ENCODE measurements around the gene LRRC42. TPM values are rescaled to one million over a fixed set of nuclear protein-coding genes. Genes with fewer than 3 reads are reported as not detected.
"Not testable (repeated sequence)": the region's sequence is repeated elsewhere in the genome, so short reads cannot be mapped to it uniquely, and the experiment has no call there.

LRRC42 gene
- total RNA-seq, 1 donor from 2014 or later, result 32.0 TPM

DNA sequence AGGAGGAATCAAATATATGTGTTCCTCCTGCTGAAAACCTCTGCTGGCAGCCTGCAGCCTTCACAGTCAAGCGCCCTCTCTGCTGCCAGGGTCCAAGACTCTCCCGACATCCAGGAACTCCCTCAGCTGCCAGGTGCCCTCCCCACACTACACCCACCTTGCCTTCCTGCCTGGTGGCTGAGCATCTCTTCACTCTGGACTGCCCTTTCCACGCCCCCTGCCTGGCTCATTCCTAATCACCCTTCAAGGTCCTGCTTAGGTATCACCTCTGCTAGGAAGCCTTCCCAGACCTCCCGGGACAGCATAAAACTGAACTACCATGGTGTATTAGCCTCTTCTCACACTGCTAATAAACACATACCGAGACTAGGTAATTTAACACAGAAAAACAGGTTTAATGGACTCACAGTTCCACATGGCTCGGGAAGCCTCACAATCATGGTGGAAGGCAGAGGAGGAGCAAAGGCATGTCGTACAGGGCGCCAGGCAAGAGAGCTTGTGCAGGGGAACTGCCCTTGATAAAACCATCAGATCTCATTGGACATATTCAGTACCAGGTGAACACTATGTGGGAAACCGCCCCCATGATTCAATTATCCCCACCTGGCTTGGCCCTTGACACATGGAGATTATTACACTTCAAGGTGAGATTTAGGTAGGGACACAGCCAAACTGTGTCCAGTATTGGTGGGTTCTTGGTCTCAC, 56.5 kb downstream of the LRRC42 start:
- no peak for DNase-seq (ENCODE audit: extremely low read depth, low read depth, low spot score)

GRCh38 chr1:54003249-54003646, 57.1 kb downstream of the LRRC42 start:
- DNase-seq (ENCODE audit: extremely low read depth, low read depth, low spot score), result no peak

- not testable (repeated sequence) for DNase-seq (ENCODE audit: extremely low read depth, low read depth, low spot score)
Observed at GRCh38 chr1:54003750-54004480, 57.8 kb downstream of the LRRC42 start.

DNA sequence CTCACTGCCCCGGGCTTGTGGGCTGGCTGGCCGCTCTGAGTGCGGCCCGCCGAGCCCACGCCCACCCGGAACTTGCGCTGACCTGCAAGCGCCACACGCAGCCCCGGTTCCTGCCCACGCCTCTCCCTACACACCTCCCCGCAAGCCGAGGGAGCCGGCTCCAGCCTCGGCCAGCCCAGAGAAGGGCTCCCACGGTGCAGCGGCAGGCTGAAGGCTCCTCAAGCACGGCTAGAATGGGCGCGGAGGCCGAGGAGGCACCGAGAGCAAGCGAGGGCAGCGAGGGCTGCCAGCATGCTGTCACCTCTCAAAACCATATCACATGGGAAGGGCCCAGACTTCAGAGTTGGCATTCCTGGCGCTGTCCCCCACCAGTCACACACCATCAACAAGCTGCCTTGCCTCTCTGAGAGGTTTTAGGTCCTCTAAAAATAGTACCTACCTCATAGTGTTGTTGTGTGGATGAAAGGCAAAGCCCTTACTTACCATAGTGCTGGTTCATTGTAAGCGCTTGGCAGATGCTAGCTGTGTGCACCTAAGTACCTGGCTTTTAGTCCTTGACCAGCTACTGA, 58.4 kb downstream of the LRRC42 start:
- DNase-seq (ENCODE audit: extremely low read depth, low read depth, low spot score), result no peak

- DNase-seq (ENCODE audit: extremely low read depth, low read depth, low spot score), result no peak
Observed at GRCh38 chr1:54006508-54006907, 60.4 kb downstream of the LRRC42 start.

GRCh38 chr1:54007613-54008012, 61.5 kb downstream of the LRRC42 start:
- no peak for DNase-seq (ENCODE audit: extremely low read depth, low read depth, low spot score)

- no peak for DNase-seq (ENCODE audit: extremely low read depth, low read depth, low spot score)
Observed at GRCh38 chr1:54008876-54009275, 62.7 kb downstream of the LRRC42 start.

DNA sequence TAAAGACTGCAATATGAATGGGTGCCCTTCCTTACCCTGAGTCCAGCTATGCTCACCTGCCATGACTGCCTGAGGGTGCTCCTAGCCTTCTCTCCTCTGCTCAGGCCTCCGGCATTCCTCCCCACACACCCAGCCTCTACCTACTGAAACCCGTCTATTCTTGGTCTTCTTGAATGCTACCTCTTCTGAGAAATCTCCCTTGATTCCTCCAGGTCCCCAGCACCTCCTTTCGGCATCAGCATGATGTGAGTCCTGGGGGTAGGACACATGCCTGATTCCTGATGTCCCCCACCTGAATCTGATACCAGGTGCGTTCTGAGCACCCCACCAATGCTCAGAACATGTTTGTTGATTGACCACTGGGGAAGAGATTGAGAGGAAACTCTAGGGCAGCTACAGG, 63.3 kb downstream of the LRRC42 start:
- no peak for DNase-seq (ENCODE audit: extremely low read depth, low read depth, low spot score)

- no peak for DNase-seq (ENCODE audit: extremely low read depth, low read depth, low spot score)
Observed at GRCh38 chr1:54010415-54011117, 64.4 kb downstream of the LRRC42 start.

DNA sequence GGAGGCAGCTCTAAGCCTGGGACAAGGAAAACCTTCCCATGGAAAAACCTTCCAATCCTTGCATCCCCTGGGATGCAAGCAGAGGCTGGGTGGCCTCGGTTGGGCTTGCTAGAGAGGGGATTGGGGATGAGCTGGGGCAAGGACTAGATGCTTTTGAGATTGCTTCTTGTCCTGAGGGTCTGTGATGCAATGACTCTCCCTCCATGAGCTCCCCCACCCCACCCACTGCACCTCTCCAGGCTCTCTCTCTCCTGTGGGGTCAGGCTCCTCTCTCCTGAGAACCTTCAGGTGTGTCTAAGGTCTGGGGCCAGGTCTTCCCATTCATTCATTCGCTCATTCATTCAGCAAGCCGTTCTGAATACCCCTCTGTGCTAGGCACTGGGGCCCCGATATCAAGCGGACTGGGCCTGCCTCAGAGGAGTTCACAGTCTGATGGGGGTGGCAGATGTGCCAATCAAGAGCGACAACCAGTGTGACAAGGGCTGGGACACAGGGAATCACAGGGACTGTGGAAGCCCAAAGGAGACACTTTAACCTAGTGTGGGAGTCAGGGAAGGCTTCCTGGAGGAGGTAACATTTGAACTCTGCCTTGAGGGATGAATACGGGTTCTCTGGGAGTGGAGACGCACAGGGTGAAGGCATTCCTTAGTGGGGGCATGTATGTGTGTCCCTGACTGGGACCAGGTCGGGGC, 65.3 kb downstream of the LRRC42 start:
- no peak for DNase-seq (ENCODE audit: extremely low read depth, low read depth, low spot score)

GRCh38 chr1:54012008-54012325, 65.8 kb downstream of the LRRC42 start:
- no peak for DNase-seq (ENCODE audit: extremely low read depth, low read depth, low spot score)

GRCh38 chr1:54012863-54013262, 66.7 kb downstream of the LRRC42 start:
- DNase-seq (ENCODE audit: extremely low read depth, low read depth, low spot score), result no peak

GRCh38 chr1:54013393-54014008, 67.4 kb downstream of the LRRC42 start:
- DNase-seq (ENCODE audit: extremely low read depth, low read depth, low spot score), result no peak

GRCh38 chr1:54014009-54014629, 68.0 kb downstream of the LRRC42 start:
- no peak for DNase-seq (ENCODE audit: extremely low read depth, low read depth, low spot score)

DNA sequence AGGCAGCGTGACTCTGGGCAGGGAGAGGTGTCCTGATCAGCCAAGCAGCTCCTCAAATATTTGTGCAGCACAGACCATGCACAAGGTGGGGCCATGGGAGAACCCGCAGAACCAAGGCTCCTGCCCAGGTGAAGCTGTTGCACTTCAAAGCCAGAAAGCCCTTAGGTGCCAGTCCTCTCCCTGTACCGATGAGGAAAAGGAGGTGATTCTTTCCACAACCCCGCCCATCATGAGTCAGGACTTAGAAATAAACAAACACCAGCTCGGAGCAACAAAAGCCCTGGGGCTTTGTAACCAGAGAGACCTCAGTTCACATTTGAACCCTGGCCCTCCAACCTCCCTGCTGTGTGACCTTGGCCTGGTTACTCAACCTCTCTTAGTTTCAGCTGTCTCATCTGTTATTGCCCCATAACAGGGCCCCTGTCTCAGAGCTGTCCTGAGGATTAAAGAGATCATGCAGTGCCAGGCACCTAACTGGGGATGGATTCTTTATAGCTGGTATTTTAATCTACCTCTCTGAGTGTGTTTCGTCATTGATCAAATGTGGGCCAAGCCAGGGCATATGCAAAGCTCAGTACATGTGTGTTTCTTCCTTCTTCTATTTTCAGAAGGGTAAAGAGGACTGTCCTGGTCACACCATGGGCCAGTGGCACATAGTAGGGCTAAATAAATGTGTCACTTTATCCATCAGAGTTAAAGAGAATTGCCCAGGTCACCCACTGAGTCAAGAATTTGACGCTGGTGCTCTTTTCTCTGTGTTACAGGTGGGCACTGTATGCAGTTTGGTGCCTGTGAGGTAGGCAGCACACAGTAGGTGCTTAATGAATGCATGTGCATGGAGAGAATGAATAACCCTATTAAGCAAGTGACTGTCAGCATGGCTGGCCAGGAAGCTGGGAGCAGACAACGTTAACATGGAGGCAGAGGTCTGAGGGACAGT, 70.5 kb downstream of the LRRC42 start:
- DNase-seq (ENCODE audit: extremely low read depth, low read depth, low spot score), result no peak
